Adrenal gland (tissue), 5 donors: ENCODE results near the gene LRRC46.

Experiments
- CTCF ChIP-seq, 6 experiments: fragments of 450-650 bp in 4 of 6; fragments of 200-600 bp in 2 of 6; sonication (generic) in 1 of 6; IDR thresholded peaks; 1 replicate in 5 of 6; 2 replicates in 1 of 6; pipeline versions ENCODE4 v1.5.1 to v1.8.0; 2016 to 2021; ENCODE audit warnings: antibody characterized with exemption in 6 of 6, mild to moderate bottlenecking in 2 of 6, moderate library complexity in 1 of 6
- POLR2A ChIP-seq, 2 donors: fragments of 450-650 bp; IDR thresholded peaks; one replicate each; pipeline ENCODE4 v1.6.1; 2017; ENCODE audit warnings: antibody characterized with exemption in 2 of 2, mild to moderate bottlenecking in 2 of 2, moderate library complexity in 1 of 2
- donor health status: DM: no; HTN: no; CAD: no.

- TF ChIP-seq CTCF (IDR thresholded peaks at IDR 0.05) = no peak
- TF ChIP-seq POLR2A (IDR thresholded peaks at IDR 0.05) = no peak
Measured at GRCh38 chr17:47870056-47870455, 38.6 kb downstream of the LRRC46 start.
